Neuronal stem cell (in vitro differentiated cells): ENCODE measurements around the gene IPO8.

ENCODE experiments used
- DNase-seq: peaks from one replicate; pipeline ENCODE4 v3.0.0-alpha.2; 2013; ENCODE audit warnings: low spot score
- H2AFZ ChIP-seq: one replicate; pipeline ENCODE4 v1.6.1; 2013; ENCODE audit warnings: mild to moderate bottlenecking, low read length, inconsistent platforms
- H2AK5ac ChIP-seq: 2 replicates; pipeline ENCODE4 v1.6.1; 2013; ENCODE audit warnings: low read depth, mild to moderate bottlenecking, inconsistent platforms, low read length, moderate library complexity, mixed read lengths
- H2BK120ac ChIP-seq: 2 replicates; pipeline ENCODE4 v1.6.1; 2013; ENCODE audit warnings: low read depth, mild to moderate bottlenecking, inconsistent platforms, low read length, moderate library complexity, mixed read lengths
- H2BK12ac ChIP-seq: one replicate; pipeline ENCODE4 v1.6.1; 2013; ENCODE audit warnings: low read length, inconsistent platforms
- H2BK15ac ChIP-seq: 2 replicates; pipeline ENCODE4 v1.6.1; 2013; ENCODE audit warnings: mild to moderate bottlenecking, low read length, inconsistent platforms, mixed read lengths
- H2BK5ac ChIP-seq: one replicate; pipeline ENCODE4 v1.6.1; 2013; ENCODE audit warnings: inconsistent platforms, mild to moderate bottlenecking, low read length, moderate library complexity
- H3K14ac ChIP-seq: one replicate; pipeline ENCODE4 v1.6.1; 2013; ENCODE audit warnings: low read length, inconsistent platforms
- H3K18ac ChIP-seq: 2 replicates; pipeline ENCODE4 v1.6.1; 2013; ENCODE audit warnings: low read length, inconsistent platforms
- H3K23ac ChIP-seq: 2 replicates; pipeline ENCODE4 v1.6.1; 2013; ENCODE audit warnings: low read depth, mild to moderate bottlenecking, mixed read lengths, low read length, inconsistent platforms; ENCODE audit not compliant: poor library complexity
- H3K27ac ChIP-seq: replicated peaks from 3 replicates; pipeline ENCODE4 v1.5.1; 2013; ENCODE audit warnings: low read length, inconsistent platforms
- H3K27me3 ChIP-seq, 3 experiments: 2 replicates each; pipeline ENCODE4 v1.6.1; 2013; ENCODE audit warnings: low read length in 3 of 3, mild to moderate bottlenecking in 2 of 3, inconsistent platforms in 1 of 3, low read depth in 1 of 3, mixed read lengths in 1 of 3, moderate library complexity in 1 of 3; ENCODE audit not compliant: control insufficient read depth in 3 of 3, insufficient read depth in 3 of 3
- H3K36me3 ChIP-seq, 2 donors: replicated peaks in 1 of 2; 2 replicates each; pipeline ENCODE4 v1.6.1; 2013; ENCODE audit warnings: low read length in 2 of 2; ENCODE audit not compliant: control insufficient read depth in 2 of 2, insufficient read depth in 2 of 2
- H3K4ac ChIP-seq: 2 replicates; pipeline ENCODE4 v1.6.1; 2013; ENCODE audit warnings: inconsistent platforms, mild to moderate bottlenecking, low read length, moderate library complexity
- H3K4me1 ChIP-seq, 2 donors: 1 replicate in 1 of 2; 2 replicates in 1 of 2; pipeline ENCODE4 v1.6.1; 2013; ENCODE audit warnings: low read length in 2 of 2, low read depth in 1 of 2; ENCODE audit not compliant: control insufficient read depth in 2 of 2, insufficient read depth in 1 of 2
- H3K4me2 ChIP-seq: one replicate; pipeline ENCODE4 v1.6.1; 2013; ENCODE audit warnings: mild to moderate bottlenecking, low read length, inconsistent platforms; ENCODE audit not compliant: insufficient read depth, poor library complexity, severe bottlenecking
- H3K4me3 ChIP-seq, 2 donors: 2 replicates each; pipeline ENCODE4 v1.5.1; 2013; ENCODE audit warnings: low read length in 2 of 2, mild to moderate bottlenecking in 2 of 2, inconsistent platforms in 1 of 2, moderate library complexity in 1 of 2
- H3K79me1 ChIP-seq: one replicate; pipeline ENCODE4 v1.6.1; 2013; ENCODE audit warnings: low read depth, mild to moderate bottlenecking, inconsistent platforms, low read length, moderate library complexity
- H3K9ac ChIP-seq: one replicate; pipeline ENCODE4 v1.6.1; 2013; ENCODE audit warnings: mild to moderate bottlenecking, low read depth, low read length, inconsistent platforms; ENCODE audit not compliant: poor library complexity
- H3K9me3 ChIP-seq, 2 donors: replicated peaks in 1 of 2; 2 replicates each; pipeline versions ENCODE3 to v1.6.1; 2013; ENCODE audit warnings: low read length in 2 of 2, mild to moderate bottlenecking in 2 of 2, inconsistent platforms in 1 of 2, low read depth in 1 of 2, mixed read lengths in 1 of 2, moderate library complexity in 1 of 2; ENCODE audit not compliant: control insufficient read depth in 2 of 2, insufficient read depth in 1 of 2
- H4K8ac ChIP-seq: one replicate; pipeline ENCODE4 v1.6.1; 2013; ENCODE audit warnings: low read depth, mild to moderate bottlenecking, inconsistent platforms, low read length, moderate library complexity
- H4K91ac ChIP-seq: one replicate; pipeline ENCODE4 v1.6.1; 2013; ENCODE audit warnings: low read length, low read depth, mild to moderate bottlenecking, inconsistent platforms; ENCODE audit not compliant: poor library complexity
- WGBS, 2 donors: extraction: QIAGEN DNeasy Blood & Tissue Kit; methylation state at CpG; one replicate each; pipeline ENCODE4 v1.1.7; 2013; ENCODE audit warnings: missing lambda C conversion rate in 2 of 2, mixed read lengths in 1 of 2; ENCODE audit not compliant: insufficient read length in 2 of 2, insufficient replicate concordance in 1 of 2; ENCODE audit errors: extremely low coverage in 2 of 2; 5-methylcytosine and 5-hydroxymethylcytosine counted together

Gene IPO8

GRCh38 chr12:30630076-30630978 lies 65.3 kb downstream of the IPO8 start:
- peaks cover 2 to 3% of the 10 kb centered on the region in 2 donors for H3K4me1 ChIP-seq
- no peak overlapping the region for H3K4ac ChIP-seq
- no peak overlapping the region for H3K18ac ChIP-seq
- no peak overlapping the region for H2BK5ac ChIP-seq
- no CpG with 5 or more reads among the region's 6 CpGs for WGBS, 2 donors
- H3K23ac ChIP-seq: no peak overlapping the region
- H3K9me3 ChIP-seq: peaks cover 0 to 5% of the 10 kb centered on the region in 2 donors
- H4K91ac ChIP-seq: no peak overlapping the region
- H3K4me3 ChIP-seq: no peak overlapping the region
- H2BK15ac ChIP-seq: no peak overlapping the region
- peaks cover 0 to 64% of the 10 kb centered on the region in 2 donors for H3K36me3 ChIP-seq
- no peak overlapping the region for H3K27ac ChIP-seq
- H3K27me3 ChIP-seq: no peaks in the 10 kb centered on the region
- H2BK12ac ChIP-seq: no peak overlapping the region
- H2BK120ac ChIP-seq: no peak overlapping the region
- no peak overlapping the region for H4K8ac ChIP-seq
- H3K4me2 ChIP-seq: no peak overlapping the region
- H3K9ac ChIP-seq: no peak overlapping the region
- H2AK5ac ChIP-seq: no peak overlapping the region
- H2AFZ ChIP-seq: no peak overlapping the region
- no peak overlapping the region for H3K14ac ChIP-seq
- H3K79me1 ChIP-seq: no peaks in the 10 kb centered on the region
- no peak for DNase-seq

GRCh38 chr12:30626847-30627246 lies 68.8 kb downstream of the IPO8 start:
- H3K14ac ChIP-seq: no peak overlapping the region
- no peak overlapping the region for H2AK5ac ChIP-seq
- H3K27ac ChIP-seq: no peak overlapping the region
- no peaks in the 10 kb centered on the region for H3K27me3 ChIP-seq
- WGBS, 2 donors: no CpG with 5 or more reads among the region's 3 CpGs
- H4K91ac ChIP-seq: no peak overlapping the region
- peaks cover 0 to 38% of the 10 kb centered on the region in 2 donors for H3K36me3 ChIP-seq
- no peak overlapping the region for H3K4me2 ChIP-seq
- no peak overlapping the region for H3K4me3 ChIP-seq
- no peak overlapping the region for H3K4ac ChIP-seq
- no peak overlapping the region for H2BK15ac ChIP-seq
- no peaks in the 10 kb centered on the region for H3K9me3 ChIP-seq
- H3K79me1 ChIP-seq: no peaks in the 10 kb centered on the region
- H2BK12ac ChIP-seq: no peak overlapping the region
- H3K18ac ChIP-seq: no peak overlapping the region
- H3K9ac ChIP-seq: no peak overlapping the region
- no peak overlapping the region for H4K8ac ChIP-seq
- H3K4me1 ChIP-seq: peaks cover 2 to 3% of the 10 kb centered on the region in 2 donors
- no peak overlapping the region for H2AFZ ChIP-seq
- H2BK120ac ChIP-seq: no peak overlapping the region
- DNase-seq: no peak
- H3K23ac ChIP-seq: no peak overlapping the region
- H2BK5ac ChIP-seq: no peak overlapping the region

GRCh38 chr12:30624009-30624408 lies 71.7 kb downstream of the IPO8 start:
- H2BK12ac ChIP-seq: no peak overlapping the region
- H2BK15ac ChIP-seq: no peak overlapping the region
- no peak overlapping the region for H3K9ac ChIP-seq
- H3K9me3 ChIP-seq: no peaks in the 10 kb centered on the region
- H3K79me1 ChIP-seq: no peaks in the 10 kb centered on the region
- no peaks in the 10 kb centered on the region for H3K27me3 ChIP-seq
- no peak overlapping the region for H2BK5ac ChIP-seq
- H3K4ac ChIP-seq: no peak overlapping the region
- no peak for DNase-seq
- H3K4me3 ChIP-seq: no peak overlapping the region
- H2BK120ac ChIP-seq: no peak overlapping the region
- no peaks in the 10 kb centered on the region for H3K4me1 ChIP-seq
- H4K91ac ChIP-seq: no peak overlapping the region
- H3K4me2 ChIP-seq: no peak overlapping the region
- H2AFZ ChIP-seq: no peak overlapping the region
- no peak overlapping the region for H3K27ac ChIP-seq
- H3K18ac ChIP-seq: no peak overlapping the region
- no peak overlapping the region for H3K23ac ChIP-seq
- WGBS, 2 donors: no CpG with 5 or more reads among the region's 6 CpGs
- H2AK5ac ChIP-seq: no peak overlapping the region
- no peak overlapping the region for H4K8ac ChIP-seq
- no peak overlapping the region for H3K14ac ChIP-seq
- H3K36me3 ChIP-seq: peaks cover 0 to 10% of the 10 kb centered on the region in 2 donors

- H3K27me3 ChIP-seq: no peaks in the 10 kb centered on the region
- no peaks in the 10 kb centered on the region for H3K4me1 ChIP-seq
- H3K4me2 ChIP-seq: no peak overlapping the region
- H2AFZ ChIP-seq: no peak overlapping the region
- no peak overlapping the region for H3K27ac ChIP-seq
- no peak overlapping the region for H3K14ac ChIP-seq
- H2BK15ac ChIP-seq: no peak overlapping the region
- H3K4ac ChIP-seq: no peak overlapping the region
- WGBS, 2 donors: no CpG with 5 or more reads among the region's 1 CpG
- no peak overlapping the region for H3K23ac ChIP-seq
- no peak overlapping the region for H2BK5ac ChIP-seq
- no peak overlapping the region for H2BK120ac ChIP-seq
- H2AK5ac ChIP-seq: no peak overlapping the region
- H3K36me3 ChIP-seq: no peaks in the 10 kb centered on the region
- no peak overlapping the region for H4K8ac ChIP-seq
- H3K18ac ChIP-seq: no peak overlapping the region
- no peaks in the 10 kb centered on the region for H3K9me3 ChIP-seq
- no peak overlapping the region for H3K9ac ChIP-seq
- no peak overlapping the region for H3K4me3 ChIP-seq
- no peak for DNase-seq
- H4K91ac ChIP-seq: no peak overlapping the region
- no peak overlapping the region for H2BK12ac ChIP-seq
- H3K79me1 ChIP-seq: no peaks in the 10 kb centered on the region
These were observed 73.2 kb downstream of the IPO8 start for GRCh38 chr12:30622509-30622908.
